ENCODE data around the gene BEND5.

BEND5 gene

DNA sequence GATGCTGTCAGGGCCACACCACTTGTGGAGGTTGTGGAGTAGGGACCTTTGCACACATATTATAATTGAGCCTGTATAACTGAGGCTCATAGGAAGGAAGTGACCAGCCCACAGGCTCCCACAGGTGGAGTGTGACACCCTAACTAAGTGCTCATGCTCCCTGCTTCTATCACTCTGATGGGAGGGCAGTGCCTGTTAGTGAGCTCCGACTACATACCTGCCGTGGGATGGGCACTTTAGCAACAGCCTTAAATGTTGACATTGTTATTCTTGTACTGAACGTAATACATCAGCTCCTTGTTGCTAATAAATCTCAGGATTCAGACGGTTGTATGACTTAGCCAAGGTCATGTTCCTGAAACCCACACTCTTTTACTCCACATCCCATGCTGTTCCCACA lies 58.0 kb downstream of the BEND5 start:
- no peak for DNase-seq (ENCODE audit: low read depth)

GRCh38 chr1:48718116-48718630 lies 58.5 kb downstream of the BEND5 start:
- no peak for DNase-seq (ENCODE audit: low read depth)

DNA sequence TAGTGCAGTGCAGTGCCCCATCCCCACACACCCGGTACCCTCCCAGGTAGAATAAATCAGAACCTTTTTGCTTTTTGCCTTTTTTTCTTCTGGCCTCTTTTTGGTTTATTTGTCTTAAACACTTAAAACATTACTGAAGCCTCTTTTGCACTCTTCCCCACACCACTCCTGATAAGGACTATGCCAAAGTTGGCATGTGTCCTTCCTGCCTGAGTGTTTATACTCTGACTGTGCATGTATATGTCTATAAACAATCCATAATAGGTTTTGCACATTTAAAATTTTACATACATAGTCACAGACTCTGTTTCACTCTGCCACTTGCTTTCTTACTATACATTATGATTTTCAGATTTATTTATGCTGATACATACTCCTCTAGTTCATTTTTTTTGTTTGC lies 59.6 kb downstream of the BEND5 start:
- DNase-seq (ENCODE audit: low read depth), result no peak

DNA sequence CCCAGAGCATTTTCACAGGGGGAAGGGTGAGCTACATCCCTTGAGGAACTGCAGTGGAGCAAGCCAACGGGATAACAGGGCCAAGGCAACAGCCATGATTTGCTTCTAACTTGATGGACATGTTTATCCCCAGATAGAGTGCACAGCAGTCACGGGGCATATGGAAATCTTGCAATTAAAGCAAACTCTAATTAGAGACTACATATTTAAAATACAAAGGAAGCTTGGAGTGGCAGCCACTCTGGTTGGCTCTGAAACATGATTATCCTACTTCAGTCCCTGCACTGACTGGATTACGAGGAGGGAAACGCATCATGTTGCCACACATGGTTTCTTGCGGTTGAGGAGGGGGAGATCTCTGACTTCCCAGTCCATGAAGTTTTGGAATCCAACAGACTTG lies 60.8 kb downstream of the BEND5 start:
- no peak for DNase-seq (ENCODE audit: low read depth)

DNA sequence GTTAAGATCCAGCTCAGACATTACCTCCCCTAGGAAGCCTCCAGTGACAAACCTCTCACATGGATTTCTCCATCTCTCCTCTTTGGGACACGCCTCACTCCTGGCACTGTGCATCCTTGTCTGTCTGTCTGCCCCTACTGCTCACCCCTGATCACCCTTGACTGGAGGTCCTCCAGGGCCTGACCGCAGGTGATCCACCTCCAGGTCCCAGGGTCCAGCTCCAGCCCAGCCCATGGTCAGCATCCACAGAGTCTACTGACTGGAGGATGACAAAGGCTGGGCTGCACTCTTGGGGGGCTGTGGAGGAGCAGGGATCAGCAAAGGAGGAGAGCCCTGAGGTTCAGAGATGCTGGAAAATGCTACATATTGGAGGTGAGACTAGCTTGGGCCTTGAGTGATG lies 65.8 kb downstream of the BEND5 start:
- DNase-seq (ENCODE audit: low read depth), result no peak

DNA sequence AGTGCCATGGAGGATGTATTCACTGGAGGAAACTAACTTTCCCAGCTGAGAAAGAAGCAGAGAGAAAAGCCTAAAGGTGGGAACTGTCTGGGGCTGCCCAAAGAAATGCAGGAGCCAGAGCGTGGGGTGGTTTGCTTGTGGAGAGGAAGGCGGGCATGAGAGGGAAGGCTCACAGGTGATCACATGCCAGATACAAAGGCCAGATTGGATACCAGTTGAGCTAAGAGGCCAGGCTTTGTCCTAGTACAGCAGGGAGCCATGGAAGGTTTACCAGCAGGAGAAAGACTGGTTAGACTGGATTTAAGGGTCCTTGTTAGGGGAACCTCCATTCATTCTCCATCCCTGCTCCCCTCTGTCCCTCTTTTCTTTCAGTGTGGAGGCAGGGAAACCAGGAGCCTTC lies 66.4 kb downstream of the BEND5 start:
- no peak for DNase-seq (ENCODE audit: low read depth)

GRCh38 chr1:48704736-48705135 lies 72.0 kb downstream of the BEND5 start:
- no peak for DNase-seq (ENCODE audit: low read depth)

GRCh38 chr1:48701445-48701844 lies 75.2 kb downstream of the BEND5 start:
- no peak for DNase-seq (ENCODE audit: low read depth)

GRCh38 chr1:48697066-48697707 lies 79.5 kb downstream of the BEND5 start:
- no peak for DNase-seq (ENCODE audit: low read depth)

- no peak for DNase-seq (ENCODE audit: low read depth)
Measured at GRCh38 chr1:48695161-48695560, 81.5 kb downstream of the BEND5 start.

GRCh38 chr1:48693674-48694320 lies 82.9 kb downstream of the BEND5 start:
- DNase-seq (ENCODE audit: low read depth), result no peak

- DNase-seq (ENCODE audit: low read depth), result no peak
Measured at GRCh38 chr1:48693180-48693579, 83.5 kb downstream of the BEND5 start.

DNA sequence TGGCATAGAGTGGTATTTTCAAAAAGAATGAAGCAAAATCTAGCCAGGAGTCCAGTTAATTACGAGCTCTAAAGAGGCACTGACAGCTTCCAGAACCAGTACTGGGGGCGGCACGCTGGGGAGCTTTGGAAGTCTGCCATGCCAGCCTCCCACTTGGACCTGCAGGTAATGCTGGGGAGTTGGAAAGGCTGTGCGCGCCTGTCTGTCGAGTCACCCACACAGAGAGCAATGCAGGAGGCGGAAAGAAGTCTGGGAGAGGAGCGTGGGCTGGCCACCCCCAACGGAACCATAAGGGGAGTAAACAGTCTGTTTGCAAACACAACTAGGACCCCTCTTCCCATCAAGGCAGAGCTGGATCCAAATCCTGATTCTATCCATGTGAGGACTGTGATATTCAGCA lies 84.5 kb downstream of the BEND5 start:
- DNase-seq (ENCODE audit: low read depth), result no peak

DNA sequence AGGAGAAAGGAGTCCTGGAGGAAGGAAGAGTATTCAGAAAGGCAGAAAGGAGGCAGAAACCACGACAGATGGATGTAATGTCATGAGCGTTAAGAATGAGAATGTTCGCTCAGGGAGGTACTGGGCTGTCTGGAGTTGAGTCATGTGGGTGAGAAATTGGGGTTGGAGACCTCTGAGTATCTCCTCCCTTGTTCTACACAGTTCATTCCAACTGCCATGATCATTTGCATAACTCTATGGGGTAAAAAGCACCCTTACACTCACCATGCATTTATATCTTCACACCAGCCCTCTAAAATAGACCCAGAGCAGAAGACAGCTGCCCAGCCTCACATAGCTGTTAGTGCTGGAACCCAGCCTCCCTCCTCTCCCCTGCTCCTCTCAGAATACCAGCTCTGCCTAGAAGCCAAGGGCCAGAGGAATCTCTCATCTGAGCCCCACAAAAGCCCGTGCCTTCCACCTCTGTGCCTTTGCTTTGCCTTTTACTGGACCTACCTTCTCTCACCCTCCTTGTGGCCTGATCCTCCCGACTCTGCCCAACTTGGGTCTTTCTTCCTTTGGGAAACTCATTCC lies 85.2 kb downstream of the BEND5 start:
- no peak for DNase-seq (ENCODE audit: low read depth)

- no peak for DNase-seq (ENCODE audit: low read depth)
Measured at GRCh38 chr1:48688102-48688760, 88.5 kb downstream of the BEND5 start.

- no peak for DNase-seq (ENCODE audit: low read depth)
Measured at GRCh38 chr1:48687282-48688045, 89.2 kb downstream of the BEND5 start.

DNA sequence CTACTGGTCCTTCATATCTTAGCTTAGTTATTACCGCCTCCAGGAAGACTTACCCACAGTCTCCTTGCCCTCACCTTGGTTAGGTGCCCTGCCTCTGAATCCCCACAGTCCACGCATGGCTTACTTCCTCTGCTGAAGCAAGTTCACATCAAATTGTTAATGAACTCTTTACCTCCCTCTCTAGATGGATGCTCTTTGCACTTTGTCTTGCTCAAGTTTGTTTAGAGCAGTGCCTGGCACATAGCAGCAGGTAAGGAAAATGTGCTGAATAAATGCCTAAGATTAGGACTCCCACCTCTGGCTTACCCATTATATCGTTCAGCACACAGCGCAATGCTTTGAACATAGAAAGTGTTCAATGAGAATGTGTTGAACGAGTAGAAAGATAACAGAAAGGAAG lies 90.5 kb downstream of the BEND5 start:
- DNase-seq (ENCODE audit: low read depth), result no peak

- DNase-seq (ENCODE audit: low read depth), result no peak
Measured at GRCh38 chr1:48684381-48684780, 92.3 kb downstream of the BEND5 start.

GRCh38 chr1:48683839-48684238 lies 92.9 kb downstream of the BEND5 start:
- DNase-seq (ENCODE audit: low read depth), result no peak

DNA sequence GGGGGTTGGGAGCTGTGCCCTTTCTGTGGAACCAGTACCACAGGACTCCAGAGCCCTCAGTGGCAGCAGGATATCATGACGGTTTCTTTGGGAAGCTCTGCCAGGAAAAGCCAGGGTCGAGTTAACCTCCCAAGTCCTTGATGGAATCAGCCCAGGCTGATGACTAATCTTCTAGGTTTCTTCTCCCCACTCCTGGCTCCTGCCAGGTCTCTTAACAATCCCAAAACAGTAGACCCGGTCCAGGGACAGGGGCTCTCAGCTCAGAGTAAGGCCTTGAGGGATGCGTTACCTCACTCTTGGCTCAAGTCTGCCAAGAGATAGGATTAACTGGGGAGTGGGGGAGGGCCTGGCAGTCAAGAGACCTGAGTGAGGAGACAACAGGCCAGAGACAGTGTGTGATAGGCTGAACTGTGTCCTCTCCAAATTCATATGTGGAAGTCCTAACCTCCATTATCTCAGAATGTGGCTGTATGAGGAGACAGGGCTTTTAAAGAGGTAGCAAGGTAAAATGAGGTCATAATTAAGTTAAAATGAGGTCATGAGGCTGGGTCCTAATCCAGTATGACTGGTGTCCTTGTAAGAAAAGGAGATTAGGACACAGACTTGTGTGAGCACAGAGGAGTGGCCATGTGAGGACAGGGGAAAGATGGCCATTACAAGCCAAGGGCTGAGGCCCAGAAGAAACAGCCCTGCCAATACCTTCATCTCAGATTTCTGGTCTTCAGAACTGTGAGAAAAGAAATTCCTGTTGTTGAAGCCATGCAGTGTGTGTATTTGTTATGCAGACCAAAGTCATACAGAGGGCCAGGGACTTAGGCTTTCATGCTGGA lies 95.0 kb downstream of the BEND5 start:
- DNase-seq (ENCODE audit: low read depth), result no peak

DNA sequence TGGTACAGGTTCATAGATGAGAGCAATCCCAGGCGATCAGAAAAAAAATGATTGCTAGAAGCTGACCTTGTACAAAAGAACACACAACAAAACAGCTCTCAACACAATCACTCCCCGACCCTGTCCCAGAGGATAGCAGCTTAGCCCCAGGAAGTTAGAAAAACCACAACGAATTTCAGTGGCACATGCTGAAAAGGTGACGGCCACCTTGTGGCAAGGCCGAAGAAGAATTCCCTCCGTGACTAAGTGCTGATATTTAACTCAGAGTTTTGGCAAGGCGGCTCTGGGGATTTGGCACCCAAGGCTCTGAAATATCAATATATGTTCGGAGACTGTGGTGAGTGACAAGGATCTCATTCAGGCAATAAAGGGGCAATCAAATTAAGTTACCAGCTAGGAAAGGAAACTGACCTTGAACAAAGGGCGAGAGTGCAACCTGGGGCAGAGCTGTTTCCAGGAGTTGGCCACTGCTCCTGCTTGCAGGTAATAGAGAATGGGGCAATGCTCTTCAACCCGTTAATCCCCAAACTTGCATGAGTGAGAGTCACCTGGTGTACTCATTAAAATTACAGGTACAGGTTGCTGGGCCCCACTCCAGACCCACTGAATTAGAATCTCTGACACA lies 96.2 kb downstream of the BEND5 start:
- DNase-seq (ENCODE audit: low read depth), result no peak

All from stimulated activated CD8-positive, alpha-beta memory T cell treated with anti-CD3 and anti-CD28 coated beads, Interleukin-12 subunit alpha, Interleukin-12 subunit beta, amount 100 ng/mL, for 4 hours (primary cell).